ENCODE measurements around the gene CYBC1.

Gene CYBC1

GRCh38 chr17:82410014-82410716 is 40.4 kb downstream of the CYBC1 start:
- Histone ChIP-seq H3K79me2 (ENCODE audit: insufficient read depth, low read length) (peaks cover 14% of the 10 kb centered on the region; the same call in 1 of the 2 replicates), H3K9me3 (ENCODE audit: insufficient read depth, low read length, severe bottlenecking) (no peaks in the 10 kb centered on the region), H3K36me3 (ENCODE audit: insufficient read depth, low read length) (peaks cover 22% of the 10 kb centered on the region), H3K27me3 (ENCODE audit: insufficient read depth, low read length, poor library complexity) (no peaks in the 10 kb centered on the region), H3K27ac (ENCODE audit: low read length) (no peak overlapping the region), H4K20me1 (ENCODE audit: insufficient read depth, low read length) (peaks cover 12% of the 10 kb centered on the region), H3K4me2 (ENCODE audit: insufficient read depth, low read length) (no peak overlapping the region), H3K4me1 (ENCODE audit: insufficient read depth, low read length) (peaks cover 9% of the 10 kb centered on the region; the same call in 1 of the 2 replicates), H2AFZ (ENCODE audit: low read depth, low read length) (no peak overlapping the region), H3K9ac (ENCODE audit: low read depth, low read length) (no peak overlapping the region), H3K4me3 (ENCODE audit: low read depth in 1 of 2, low read length in 2 of 2) (no peak overlapping the region)
- DNase-seq (no peak), ATAC-seq (ENCODE audit: insufficient read depth, low read depth) (no peak)
- TF ChIP-seq CTCF (IDR thresholded peaks at IDR 0.05; ENCODE audit: borderline replicate concordance, extremely low read depth, low read length, poor library complexity, severe bottlenecking) (no peak), EZH2 (IDR thresholded peaks at IDR 0.05; ENCODE audit: borderline replicate concordance, low read depth, low read length, severe bottlenecking) (no peak)

- Histone ChIP-seq H3K36me3 (ENCODE audit: insufficient read depth, low read length) (peaks cover 22% of the 10 kb centered on the region), H3K9ac (ENCODE audit: low read depth, low read length) (no peak overlapping the region), H4K20me1 (ENCODE audit: insufficient read depth, low read length) (peaks cover 7% of the 10 kb centered on the region; the same call in 1 of the 2 replicates), H3K4me2 (ENCODE audit: insufficient read depth, low read length) (no peak overlapping the region), H3K79me2 (ENCODE audit: insufficient read depth, low read length) (peaks cover 10% of the 10 kb centered on the region; the same call in 1 of the 2 replicates), H2AFZ (ENCODE audit: low read depth, low read length) (no peak overlapping the region), H3K27me3 (ENCODE audit: insufficient read depth, low read length, poor library complexity) (no peaks in the 10 kb centered on the region), H3K27ac (ENCODE audit: low read length) (no peak overlapping the region), H3K4me1 (ENCODE audit: insufficient read depth, low read length) (no peaks in the 10 kb centered on the region), H3K9me3 (ENCODE audit: insufficient read depth, low read length, severe bottlenecking) (no peaks in the 10 kb centered on the region), H3K4me3 (ENCODE audit: low read depth in 1 of 2, low read length in 2 of 2) (no peak overlapping the region)
- ATAC-seq (ENCODE audit: insufficient read depth, low read depth) (no peak), DNase-seq (no peak)
- no peak for TF ChIP-seq CTCF (IDR thresholded peaks at IDR 0.05; ENCODE audit: borderline replicate concordance, extremely low read depth, low read length, poor library complexity, severe bottlenecking)
- no peak for TF ChIP-seq EZH2 (IDR thresholded peaks at IDR 0.05; ENCODE audit: borderline replicate concordance, low read depth, low read length, severe bottlenecking)
These were observed 41.6 kb downstream of the CYBC1 start for GRCh38 chr17:82408938-82409318.

- H3K9me3 ChIP-seq (ENCODE audit: insufficient read depth, low read length, severe bottlenecking), result no peaks in the 10 kb centered on the region
- H3K9ac ChIP-seq (ENCODE audit: low read depth, low read length), result no peak overlapping the region
- no peak for DNase-seq
- no peak overlapping the region for H2AFZ ChIP-seq (ENCODE audit: low read depth, low read length)
- peaks cover 7% of the 10 kb centered on the region; the same call in 1 of the 2 replicates for H4K20me1 ChIP-seq (ENCODE audit: insufficient read depth, low read length)
- ATAC-seq (ENCODE audit: insufficient read depth, low read depth), result no peak
- peaks cover 25% of the 10 kb centered on the region for H3K36me3 ChIP-seq (ENCODE audit: insufficient read depth, low read length)
- no peak overlapping the region for H3K4me2 ChIP-seq (ENCODE audit: insufficient read depth, low read length)
- H3K4me3 ChIP-seq (ENCODE audit: low read depth in 1 of 2, low read length in 2 of 2), result no peak overlapping the region
- peaks cover 10% of the 10 kb centered on the region; the same call in 1 of the 2 replicates for H3K79me2 ChIP-seq (ENCODE audit: insufficient read depth, low read length)
- H3K27ac ChIP-seq (ENCODE audit: low read length), result no peak overlapping the region
- H3K27me3 ChIP-seq (ENCODE audit: insufficient read depth, low read length, poor library complexity), result no peaks in the 10 kb centered on the region
- TF ChIP-seq EZH2 (IDR thresholded peaks at IDR 0.05; ENCODE audit: borderline replicate concordance, low read depth, low read length, severe bottlenecking) (no peak), CTCF (IDR thresholded peaks at IDR 0.05; ENCODE audit: borderline replicate concordance, extremely low read depth, low read length, poor library complexity, severe bottlenecking) (no peak)
- no peaks in the 10 kb centered on the region for H3K4me1 ChIP-seq (ENCODE audit: insufficient read depth, low read length)
These were observed 42.1 kb downstream of the CYBC1 start for GRCh38 chr17:82408288-82408937.
